ENCODE data around the gene AMIGO1.

Gene AMIGO1

DNA sequence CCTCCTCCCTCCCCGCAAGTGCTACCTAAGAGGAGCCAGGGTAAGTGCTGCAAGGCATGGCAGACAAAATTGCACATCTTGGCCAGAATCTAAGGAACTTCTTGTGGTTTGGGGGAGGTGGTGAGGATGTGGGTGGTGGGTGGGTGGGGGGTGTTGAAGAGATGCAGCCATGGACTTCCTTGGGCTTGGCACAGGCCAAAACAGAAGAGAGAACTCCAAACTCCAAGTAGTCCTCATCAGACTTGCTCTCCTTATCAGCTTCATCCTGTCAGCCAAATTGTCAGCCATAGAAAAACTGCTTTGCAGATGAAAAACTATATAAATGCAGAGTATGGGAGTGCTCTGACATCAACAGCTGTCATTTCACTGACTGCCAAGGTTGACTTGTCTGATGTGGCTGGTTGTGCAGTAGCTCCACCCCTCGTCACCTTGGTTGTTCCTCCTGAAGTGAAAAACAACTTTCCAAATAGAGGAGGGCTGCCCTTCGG is 7.1 kb downstream of the AMIGO1 start:
- DNase-seq (ENCODE audit: low read depth, low spot score) = no peak

DNA sequence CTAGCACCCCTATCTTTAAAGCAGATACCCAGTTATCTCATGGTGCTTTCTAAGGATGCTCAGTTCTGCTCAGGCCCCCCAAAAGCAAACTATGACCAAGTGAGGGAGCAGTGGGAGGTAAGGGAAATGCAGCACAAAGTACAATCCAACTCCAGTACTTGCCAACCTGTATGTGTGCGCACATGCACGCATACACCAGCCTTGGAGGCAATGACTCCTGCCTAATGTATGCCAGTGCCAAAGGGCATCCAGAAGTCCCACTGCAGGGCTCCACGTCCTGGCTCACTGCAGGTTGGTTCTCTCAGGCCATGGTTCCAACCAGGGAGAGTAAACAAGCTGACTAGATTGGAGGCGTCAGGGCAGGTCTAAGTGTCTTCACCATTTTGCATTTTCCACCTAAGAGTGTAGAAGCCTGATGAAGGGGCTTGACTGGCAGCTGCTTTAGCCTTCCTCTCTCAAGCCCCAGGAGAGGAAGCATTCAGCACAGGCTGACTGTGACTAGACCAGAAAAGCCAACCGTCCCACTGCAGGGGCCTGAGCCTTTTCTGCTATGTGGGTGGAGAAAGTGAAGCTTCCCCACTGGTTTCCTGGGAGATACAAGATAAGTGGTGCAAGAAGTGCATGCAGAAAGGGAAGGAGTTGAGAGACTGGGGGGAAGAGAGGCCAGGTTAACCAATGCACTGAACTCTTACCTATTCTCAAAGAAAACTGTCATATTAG is 7.7 kb downstream of the AMIGO1 start:
- no peak for DNase-seq (ENCODE audit: low read depth, low spot score)

DNA sequence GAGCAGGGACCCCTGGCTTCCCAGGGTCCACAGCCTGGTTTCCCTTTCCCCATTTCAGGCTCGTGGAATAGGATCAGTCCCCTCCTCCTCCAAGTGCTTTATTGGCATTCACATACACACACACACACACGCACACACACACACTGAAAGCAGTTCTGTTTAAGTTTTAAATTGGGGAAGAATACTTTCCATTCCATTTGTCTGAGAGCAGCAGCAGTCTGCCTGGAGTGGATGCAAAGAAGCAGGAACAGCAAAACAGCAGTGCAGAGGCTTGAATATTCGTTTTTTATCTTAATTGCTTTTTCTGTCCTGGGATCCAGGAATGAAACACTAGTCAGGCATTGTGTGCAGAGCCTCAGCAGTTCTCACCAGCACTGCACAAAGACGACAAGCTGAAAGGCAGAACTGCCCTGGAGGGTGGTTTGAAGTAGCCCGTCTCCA is 8.6 kb downstream of the AMIGO1 start:
- DNase-seq (ENCODE audit: low read depth, low spot score) = no peak

DNA sequence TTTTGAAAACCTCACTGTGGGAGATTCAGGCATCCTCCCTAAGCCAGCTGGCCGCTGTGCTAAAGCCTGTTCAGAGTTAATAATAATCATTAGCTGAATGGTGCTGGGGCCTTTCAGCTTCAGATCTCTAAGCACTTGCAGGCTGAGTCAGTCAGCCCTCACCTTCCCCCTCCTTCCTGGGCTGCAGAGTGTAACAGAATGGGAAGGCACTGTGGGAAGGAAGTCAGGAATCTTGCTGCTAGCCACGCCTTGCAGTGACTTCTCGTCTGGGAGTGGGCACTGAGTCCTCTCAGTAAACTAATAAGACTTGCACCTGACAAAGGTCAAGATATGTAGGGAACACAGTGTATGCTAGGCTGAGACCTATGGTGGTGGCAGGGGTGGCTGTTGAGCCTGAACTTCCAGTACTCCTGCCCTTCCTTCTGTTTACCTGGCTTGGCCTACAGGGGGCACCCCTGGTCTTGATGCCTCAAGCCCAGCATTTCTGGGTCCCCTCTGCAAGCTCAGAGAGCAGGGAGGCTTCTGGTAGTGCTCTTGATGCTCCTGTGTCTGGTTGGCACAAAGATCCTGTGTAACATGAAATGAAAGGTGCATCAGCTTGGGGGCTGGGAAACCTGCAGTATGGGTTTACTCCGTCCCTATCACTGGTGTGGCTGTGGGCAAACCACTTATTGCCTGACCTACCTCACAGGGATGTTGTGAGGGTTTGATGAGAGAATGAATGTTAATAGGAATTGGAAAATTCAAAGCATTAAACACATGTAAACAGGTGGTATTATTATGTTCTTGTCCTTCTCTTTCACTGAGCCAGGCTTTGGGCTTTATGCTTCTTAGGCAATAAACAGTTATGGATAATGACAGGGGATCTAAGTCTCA is 9.6 kb downstream of the AMIGO1 start:
- no peak for DNase-seq (ENCODE audit: low read depth, low spot score)

DNA sequence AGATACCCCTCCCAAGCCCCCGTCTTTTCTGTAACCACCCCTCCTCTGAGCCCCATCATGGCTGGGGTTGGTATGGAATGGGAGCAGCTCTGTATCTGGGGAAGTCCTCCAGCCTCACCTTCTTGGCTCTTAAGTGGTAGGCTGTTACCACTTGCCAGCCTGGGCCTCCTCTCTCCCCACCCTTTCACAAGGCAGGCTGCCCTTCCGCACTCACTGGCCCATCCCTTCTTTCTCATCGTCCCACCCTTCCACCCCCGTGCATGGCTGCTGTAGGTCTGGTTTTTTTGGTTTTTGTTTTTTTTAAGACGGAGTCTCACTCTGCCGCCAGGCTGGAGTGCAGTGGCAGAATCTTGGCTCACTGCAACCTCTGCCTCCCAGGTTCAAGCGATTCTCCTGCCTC is 10.4 kb downstream of the AMIGO1 start:
- no peak for DNase-seq (ENCODE audit: low read depth, low spot score)

DNA sequence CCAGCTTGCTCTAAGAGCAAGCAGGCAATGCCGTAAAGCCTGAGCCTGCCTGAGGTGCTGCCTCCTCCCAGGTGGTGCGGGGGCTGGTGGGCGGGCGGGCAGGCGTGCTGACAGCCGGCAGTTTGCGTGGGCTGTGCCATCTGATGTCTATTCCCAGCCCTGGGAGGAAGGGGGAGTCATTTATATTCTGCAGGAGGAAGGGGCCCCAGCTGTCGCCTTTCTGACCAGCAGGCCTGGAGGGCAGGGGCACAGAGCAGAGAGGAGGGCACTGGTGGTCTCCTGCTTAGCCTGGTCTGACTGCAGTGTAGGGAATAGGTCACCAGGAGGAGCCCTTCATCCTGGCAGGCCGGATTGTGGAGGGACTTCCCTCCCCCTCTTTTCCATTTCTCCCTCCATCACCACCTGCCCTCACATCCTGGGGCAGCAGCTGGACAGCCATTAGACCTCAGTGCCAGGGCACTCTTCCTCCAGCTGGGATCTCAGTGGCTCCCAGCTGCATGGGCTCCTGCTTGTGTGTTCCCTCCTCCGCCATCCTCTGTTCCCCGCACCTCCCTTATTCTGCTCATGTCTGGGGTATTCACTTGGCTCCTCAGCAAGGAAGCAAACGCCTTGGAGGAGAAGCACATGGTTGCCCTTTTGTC is 11.2 kb downstream of the AMIGO1 start:
- no peak for DNase-seq (ENCODE audit: low read depth, low spot score)

DNA sequence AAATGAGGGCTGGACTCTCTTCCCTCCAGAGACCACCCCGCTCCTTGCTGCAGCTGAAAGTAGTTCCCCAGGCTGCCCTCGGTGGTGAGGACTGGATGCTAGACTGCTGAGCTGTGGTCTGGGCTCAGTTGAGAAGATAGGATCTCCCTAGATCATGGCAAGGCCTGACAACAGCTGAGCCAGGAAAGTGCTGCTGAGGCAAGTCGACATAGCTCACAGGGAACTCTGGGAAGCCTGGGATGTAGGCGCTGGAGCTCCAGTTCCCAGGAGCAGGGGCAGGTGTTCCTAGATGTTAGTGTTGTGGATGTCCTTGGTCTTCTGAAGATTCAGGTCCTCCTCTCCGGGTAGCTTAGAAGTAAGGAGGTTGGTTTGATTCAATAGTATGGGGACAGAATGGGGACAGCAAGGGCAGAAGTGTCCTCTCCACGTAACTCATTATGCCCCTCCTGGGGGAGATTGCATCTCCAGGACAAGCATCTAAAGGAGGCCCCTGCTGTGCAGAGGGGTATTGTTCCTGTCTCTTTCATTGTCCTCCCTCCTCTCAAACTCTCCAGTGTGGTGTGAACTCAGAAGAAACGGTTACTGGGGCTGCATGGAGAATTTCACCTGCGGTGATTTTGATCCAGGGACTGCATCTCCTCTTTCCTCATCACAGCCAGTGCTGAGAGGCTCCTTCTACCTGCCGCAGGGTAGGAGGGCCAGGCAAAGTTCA is 11.9 kb downstream of the AMIGO1 start:
- DNase-seq (ENCODE audit: low read depth, low spot score) = no peak

DNA sequence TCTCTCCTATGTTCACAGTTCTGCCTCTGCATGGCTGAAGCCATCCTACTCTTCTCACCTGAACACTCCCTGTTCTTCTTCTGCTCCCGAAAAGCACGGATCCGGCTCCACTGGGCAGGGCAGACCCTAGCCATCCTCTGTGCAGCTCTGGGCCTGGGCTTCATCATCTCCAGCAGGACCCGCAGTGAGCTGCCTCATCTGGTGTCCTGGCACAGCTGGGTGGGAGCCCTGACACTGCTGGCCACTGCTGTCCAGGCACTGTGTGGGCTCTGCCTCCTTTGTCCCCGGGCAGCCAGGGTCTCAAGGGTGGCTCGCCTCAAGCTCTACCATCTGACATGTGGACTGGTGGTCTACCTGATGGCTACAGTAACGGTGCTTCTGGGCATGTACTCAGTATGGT is 13.8 kb downstream of the AMIGO1 start:
- DNase-seq (ENCODE audit: low read depth, low spot score) = no peak

DNA sequence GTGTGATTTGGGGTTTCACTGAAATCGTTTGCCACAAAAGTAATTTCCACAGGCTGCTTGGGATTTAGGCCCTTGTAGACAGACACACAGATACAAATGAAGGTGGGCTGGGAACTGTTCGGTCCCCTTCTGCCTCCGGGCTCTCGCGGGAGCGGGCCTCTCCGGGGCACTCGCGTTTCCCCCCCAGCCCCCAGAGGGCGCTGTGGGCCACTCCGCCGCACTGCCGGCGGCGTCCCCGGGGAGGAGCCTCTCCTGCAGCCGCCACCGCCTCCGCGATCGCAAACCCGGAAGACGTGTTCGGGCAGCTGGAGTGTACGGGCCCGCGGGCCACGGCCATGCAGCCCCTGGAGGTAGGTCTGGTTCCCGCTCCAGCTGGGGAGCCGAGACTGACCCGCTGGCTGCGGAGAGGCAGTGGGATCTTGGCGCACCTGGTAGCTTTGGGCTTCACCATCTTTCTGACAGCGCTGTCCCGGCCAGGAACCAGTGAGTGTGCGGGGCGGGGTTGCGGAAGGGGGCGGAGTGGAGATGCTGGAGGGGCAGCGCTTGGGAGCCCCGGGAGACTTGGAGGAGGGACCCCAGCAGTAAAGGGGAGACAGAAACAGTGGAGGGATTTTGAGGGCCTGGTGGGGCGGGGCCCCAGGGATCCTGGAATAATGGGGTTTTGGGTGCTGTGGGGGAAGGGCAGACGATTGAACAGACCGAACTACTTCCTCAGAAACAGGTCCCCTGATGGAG is 15.6 kb downstream of the AMIGO1 start, which contains the start of gene CYB561D1:
CYB561D1 (plus strand) TSS at position 290 of the 735 bp plus-strand sequence; CDS start at position 336, 46 bp downstream.
- DNase-seq (ENCODE audit: low read depth, low spot score) = no peak

DNA sequence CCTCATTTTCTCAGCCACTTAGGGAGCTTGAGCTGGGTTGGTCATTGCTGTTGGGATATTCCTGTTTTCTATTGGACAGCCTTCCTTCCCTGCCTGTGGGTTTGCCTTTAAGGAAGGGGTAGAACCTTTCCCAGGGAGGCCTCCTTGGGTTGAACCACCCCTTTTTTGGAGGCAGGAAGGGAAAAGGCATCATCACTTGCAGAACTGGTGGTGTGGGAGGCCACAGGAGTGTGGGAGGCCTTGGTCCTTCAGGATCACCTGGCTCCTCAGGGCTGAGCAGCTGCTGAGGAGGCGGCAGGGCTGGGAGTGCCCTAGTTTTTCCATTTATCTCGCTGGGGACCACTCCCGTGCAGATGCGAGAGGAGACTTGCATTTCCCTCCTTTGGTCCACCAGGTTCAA is 16.3 kb downstream of the AMIGO1 start:
- no peak for DNase-seq (ENCODE audit: low read depth, low spot score)

DNA sequence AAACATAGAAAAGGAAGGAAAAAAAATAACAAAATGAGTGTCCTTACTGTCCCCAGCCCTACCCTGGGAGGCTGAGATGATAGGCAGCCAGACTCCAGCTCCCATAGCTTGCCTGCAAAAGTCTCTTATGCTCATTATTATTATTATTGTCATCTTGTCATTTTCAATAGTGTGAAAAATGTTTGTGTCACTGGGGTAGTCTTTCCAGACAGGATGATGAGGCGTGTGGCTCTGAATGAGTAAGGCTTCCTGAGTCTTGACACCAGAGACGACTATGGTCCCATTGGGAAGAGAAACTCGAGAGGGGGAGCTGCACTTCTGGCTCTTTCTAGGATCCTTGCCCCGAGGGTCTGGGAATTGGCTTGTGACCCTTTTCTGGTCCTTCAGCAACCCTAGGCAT is 16.7 kb downstream of the AMIGO1 start:
- no peak for DNase-seq (ENCODE audit: low read depth, low spot score)

DNA sequence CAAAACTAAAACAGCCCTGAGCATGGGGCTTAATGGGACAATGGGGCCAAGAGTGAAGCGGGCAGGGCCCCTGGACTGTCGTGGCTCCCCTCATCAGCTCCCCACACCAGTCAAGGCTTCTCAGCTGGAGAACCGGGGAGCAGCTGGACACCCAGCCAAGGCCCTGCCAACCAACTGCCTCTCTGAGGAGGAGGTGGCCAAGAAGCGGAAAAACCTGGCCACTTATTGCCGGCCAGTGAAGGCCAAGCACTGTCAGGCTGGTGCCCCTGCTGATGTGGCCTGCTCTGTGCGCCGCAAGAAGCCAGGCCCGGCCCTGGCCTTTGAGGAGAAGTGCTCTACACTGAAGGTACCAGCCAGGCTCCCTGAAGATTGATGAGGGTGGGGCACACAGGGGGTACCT is 18.2 kb downstream of the AMIGO1 start:
- no peak for DNase-seq (ENCODE audit: low read depth, low spot score)

DNA sequence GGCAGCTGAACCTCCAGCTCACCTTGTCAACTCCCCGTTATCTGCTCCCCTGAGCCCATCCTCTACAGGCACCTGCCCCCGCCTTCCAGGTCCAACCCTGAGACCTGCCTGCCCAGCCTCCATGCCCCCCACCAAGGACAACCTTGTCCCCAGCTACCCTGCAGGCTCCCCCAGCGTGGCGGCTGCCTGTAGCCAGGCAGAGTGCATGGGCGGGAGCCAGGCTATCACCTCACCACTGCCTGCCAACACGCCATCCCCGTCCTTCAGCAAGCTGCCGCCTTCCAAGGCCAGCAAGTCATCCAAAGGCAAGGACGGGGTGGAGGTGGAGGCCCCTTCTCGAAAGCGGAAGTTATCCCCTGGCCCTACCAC is 18.6 kb downstream of the AMIGO1 start:
- no peak for DNase-seq (ENCODE audit: low read depth, low spot score)

DNA sequence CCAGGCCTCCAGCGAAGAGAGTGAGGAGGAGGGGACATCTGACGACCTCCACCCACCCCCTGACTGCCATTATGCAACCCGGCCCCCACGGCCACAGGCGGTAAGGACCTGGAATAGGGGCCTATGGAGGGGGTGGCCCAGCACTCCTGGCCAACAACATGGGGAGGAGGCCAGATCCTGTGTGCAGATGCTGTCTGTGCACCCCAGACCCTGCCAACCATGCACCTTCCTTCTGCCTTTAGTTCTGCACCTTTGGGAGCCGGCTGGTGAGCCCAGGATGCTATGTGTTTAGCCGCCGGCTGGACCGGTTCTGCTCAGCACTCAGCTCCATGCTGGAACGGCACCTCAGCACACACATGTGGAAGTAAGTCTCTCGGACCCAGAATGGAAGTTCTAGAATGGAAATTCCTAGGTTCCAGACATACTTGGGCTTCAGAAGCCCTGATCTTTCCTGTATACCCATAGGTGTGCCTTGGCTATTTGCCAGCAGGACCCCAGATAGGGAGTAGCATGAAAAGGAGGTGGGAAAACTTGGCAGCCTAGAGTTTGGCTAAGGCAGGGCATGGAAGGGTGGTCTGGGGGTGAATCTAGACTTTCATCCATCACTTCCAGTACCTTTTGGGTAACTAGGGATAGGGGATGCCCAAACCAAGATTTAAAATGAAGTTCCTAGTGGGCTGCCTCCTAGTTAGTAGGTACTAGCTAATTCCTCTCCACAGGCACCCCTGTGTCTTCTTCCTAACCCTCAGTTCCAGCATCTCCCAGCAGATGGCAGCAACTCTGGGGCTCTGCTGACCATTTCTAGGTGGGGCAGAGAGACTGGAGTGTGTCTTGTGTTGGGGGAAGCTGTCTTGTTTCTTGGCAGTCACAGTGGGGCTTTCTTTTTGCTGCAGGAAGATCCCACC is 19.2 kb downstream of the AMIGO1 start:
- DNase-seq (ENCODE audit: low read depth, low spot score) = no peak

DNA sequence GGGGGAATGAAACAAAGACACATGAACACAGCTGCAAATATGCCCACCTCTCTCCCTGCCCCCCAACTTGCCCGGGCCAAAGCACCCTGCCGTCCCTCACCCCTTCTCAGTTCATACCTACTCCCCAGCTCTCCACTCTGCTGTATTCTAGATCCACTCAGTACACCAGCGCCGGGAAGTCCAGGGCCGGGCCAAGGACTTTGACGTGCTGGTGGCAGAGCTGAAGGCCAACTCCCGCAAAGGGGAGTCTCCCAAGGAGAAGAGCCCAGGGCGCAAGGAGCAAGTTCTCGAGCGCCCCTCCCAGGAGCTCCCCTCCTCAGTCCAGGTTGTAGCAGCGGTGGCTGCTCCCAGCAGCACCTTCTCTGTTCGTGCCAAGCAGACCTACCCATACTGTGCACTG is 20.8 kb downstream of the AMIGO1 start:
- DNase-seq (ENCODE audit: low read depth, low spot score) = no peak

DNA sequence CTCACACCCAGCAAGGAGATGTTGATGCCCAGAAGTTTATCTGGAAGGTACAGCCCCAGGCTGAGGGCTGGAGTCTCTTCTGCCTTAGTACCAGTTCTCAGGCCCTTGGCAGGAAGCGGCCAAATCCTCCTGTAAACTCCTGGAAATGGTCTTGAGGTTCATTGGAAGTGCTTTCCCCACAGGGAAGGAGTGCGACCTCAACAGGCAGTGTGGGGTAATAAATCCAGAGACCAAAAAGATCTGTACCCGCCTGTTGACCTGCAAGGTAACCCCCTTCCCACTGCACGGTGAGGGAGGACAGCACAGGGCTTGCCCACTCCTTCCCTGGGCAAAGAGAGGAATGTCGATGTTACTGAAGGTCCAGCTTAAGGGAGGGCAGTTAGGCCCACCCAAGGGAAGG is 21.3 kb downstream of the AMIGO1 start:
- no peak for DNase-seq (ENCODE audit: low read depth, low spot score)

DNA sequence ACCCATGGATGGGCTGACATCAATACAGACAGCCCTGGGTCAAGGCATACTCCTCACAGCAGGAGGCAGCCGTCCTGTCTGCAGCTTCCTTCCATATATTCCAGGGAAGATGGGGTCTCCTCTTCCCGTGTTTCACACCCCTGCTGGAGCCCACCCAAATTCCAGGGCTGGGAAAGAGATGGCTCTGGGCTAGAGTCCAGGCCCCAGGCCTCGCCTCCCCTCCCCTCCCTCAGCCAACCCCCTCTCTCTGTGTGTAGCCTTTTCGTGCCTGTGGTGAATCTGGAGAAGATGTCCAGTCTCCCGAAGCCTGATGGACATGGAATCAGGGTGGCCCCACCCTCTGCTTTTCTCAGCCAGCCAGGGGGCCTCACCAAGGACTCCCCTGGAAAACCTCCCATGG is 22.3 kb downstream of the AMIGO1 start:
- DNase-seq (ENCODE audit: low read depth, low spot score) = no peak

DNA sequence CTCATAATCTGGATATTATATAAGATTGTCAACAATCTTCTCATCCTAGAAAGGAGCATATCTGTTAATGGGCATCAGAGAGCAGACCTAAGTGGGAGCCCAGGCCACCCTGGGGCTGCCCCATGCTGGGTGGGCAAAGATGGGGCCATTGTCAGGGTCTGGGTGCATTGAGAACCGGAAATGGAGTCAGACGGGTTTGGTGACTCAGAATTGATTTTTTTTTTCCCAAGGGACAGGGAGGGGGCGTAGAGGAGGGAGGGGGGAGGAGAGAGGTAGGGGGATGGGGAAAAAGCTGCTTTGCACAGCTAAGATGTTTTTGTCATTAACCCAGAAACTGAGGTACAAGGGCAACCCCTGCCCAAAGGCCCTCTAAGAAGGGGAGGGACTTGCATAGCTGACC is 24.5 kb downstream of the AMIGO1 start:
- DNase-seq (ENCODE audit: low read depth, low spot score) = no peak

DNA sequence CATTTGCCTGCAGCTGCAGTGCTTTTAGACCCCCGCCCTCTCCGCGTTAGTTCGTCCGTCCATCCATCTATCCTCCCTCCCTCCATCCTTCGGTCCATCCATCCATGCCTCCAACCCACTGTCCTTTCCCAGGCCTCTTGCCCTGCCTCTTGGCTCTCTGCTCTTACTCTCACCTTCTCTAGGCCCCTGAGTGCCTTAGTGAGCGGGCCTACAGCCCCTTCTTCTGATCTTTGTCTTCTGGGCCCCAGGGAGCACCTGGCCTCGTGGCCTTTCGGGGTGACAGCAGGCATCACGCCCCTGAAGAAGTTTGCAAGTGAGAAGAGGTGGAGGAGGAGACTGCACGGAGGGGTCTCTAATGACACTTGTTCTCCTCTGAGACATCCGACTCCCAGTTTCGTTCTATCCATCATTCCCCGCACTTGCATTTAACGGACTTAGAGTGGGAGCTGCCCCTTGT is 25.0 kb downstream of the AMIGO1 start:
- DNase-seq (ENCODE audit: low read depth, low spot score) = no peak

Measured in iPS DF 19.7 (cell line).